ENCODE results near the gene FZD7.

The FZD7 gene

GRCh38 chr2:202038471-202039277 is 5.0 kb downstream of the FZD7 start:
- DNase-seq = no peak

GRCh38 chr2:202039278-202040078 is 5.8 kb downstream of the FZD7 start:
- no peak for DNase-seq

GRCh38 chr2:202040079-202040844 is 6.6 kb downstream of the FZD7 start:
- no peak for DNase-seq

- no peak for DNase-seq
Observed at GRCh38 chr2:202042444-202042843, 8.8 kb downstream of the FZD7 start.

GRCh38 chr2:202043475-202043874 is 9.8 kb downstream of the FZD7 start:
- peak; percentile 82 to 85 (median 84) for DNase-seq

GRCh38 chr2:202044777-202045176 is 11.1 kb downstream of the FZD7 start:
- no peak for DNase-seq

GRCh38 chr2:202046572-202046971 is 12.9 kb downstream of the FZD7 start:
- DNase-seq = no peak

- no peak for DNase-seq
Observed at GRCh38 chr2:202049092-202049728, 15.6 kb downstream of the FZD7 start.

- no peak for DNase-seq
Observed at GRCh38 chr2:202049840-202050239, 16.2 kb downstream of the FZD7 start.

GRCh38 chr2:202050652-202051051 is 17.0 kb downstream of the FZD7 start:
- no peak for DNase-seq

GRCh38 chr2:202051499-202052161 is 18.0 kb downstream of the FZD7 start:
- DNase-seq = no peak

- DNase-seq = no peak
Observed at GRCh38 chr2:202052235-202052634, 18.6 kb downstream of the FZD7 start.

GRCh38 chr2:202054679-202055078 is 21.0 kb downstream of the FZD7 start:
- no peak for DNase-seq

GRCh38 chr2:202056611-202057010 is 23.0 kb downstream of the FZD7 start:
- peak in 1 of 3 donors; percentile 23 for DNase-seq

GRCh38 chr2:202060218-202060617 is 26.6 kb downstream of the FZD7 start:
- no peak for DNase-seq

- no peak for DNase-seq
Observed at GRCh38 chr2:202061695-202062094, 28.0 kb downstream of the FZD7 start.

- DNase-seq = peak; percentile 68 to 73 (median 70)
Observed at GRCh38 chr2:202064171-202064880, 30.7 kb downstream of the FZD7 start.

- DNase-seq = no peak
Observed at GRCh38 chr2:202064881-202065230, 31.2 kb downstream of the FZD7 start.

- DNase-seq = no peak
Observed at GRCh38 chr2:202065876-202066275, 32.2 kb downstream of the FZD7 start.

GRCh38 chr2:202066875-202067274 is 33.2 kb downstream of the FZD7 start:
- DNase-seq = no peak

GRCh38 chr2:202067589-202067988 is 33.9 kb downstream of the FZD7 start:
- no peak for DNase-seq

Data from suppressor macrophage treated with lipopolysaccharide for 1 hour (primary cell).